Urothelium cell line (cell line): ENCODE results near the gene PPIL1.
"Not testable (repeated sequence)": the region's sequence is repeated elsewhere in the genome, so short reads cannot be mapped to it uniquely, and the experiment has no call there.

Source experiments
- DNase-seq: peaks from one replicate; pipeline ENCODE4 v3.0.0; 2011; ENCODE audit warnings: low spot score, mixed read lengths
- FAIRE-seq: peaks from 2 replicates; lab custom pipeline; 2011; peaks lifted over from hg19 to GRCh38; lab: Jason Lieb, UNC

PPIL1 gene

GRCh38 chr6:36818756-36819155 is 55.8 kb downstream of the PPIL1 start:
- no peak for DNase-seq
- no peak for FAIRE-seq

- no peak for FAIRE-seq
- DNase-seq = no peak
Measured at GRCh38 chr6:36817847-36818246, 56.8 kb downstream of the PPIL1 start.

GRCh38 chr6:36817176-36817817 is 57.3 kb downstream of the PPIL1 start:
- FAIRE-seq = no peak
- DNase-seq = no peak

GRCh38 chr6:36815962-36816735 is 58.5 kb downstream of the PPIL1 start:
- DNase-seq (no peak), FAIRE-seq (no peak)

GRCh38 chr6:36814249-36814648 is 60.4 kb downstream of the PPIL1 start:
- DNase-seq = no peak
- FAIRE-seq = no peak

GRCh38 chr6:36813526-36813925 is 61.1 kb downstream of the PPIL1 start:
- DNase-seq (no peak), FAIRE-seq (no peak)

DNA sequence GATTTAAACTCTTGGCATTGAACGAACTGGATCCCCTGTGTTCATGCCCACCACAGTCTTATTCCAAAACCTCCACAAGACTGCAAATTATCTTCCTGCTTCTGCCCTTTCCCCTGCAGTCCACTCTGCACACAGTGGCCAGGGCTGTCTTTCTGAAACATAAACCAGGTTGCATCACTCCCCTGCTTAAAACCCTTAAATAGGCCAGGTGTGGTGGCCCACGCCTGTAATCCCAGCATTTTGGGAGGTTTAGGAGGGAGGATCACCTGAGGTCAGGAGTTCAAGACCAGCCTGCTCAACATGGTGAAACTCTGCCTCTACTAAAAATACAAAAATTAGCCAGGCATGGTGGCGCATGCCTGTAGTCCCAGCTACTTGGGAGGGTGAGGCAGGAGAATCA is 61.6 kb downstream of the PPIL1 start:
- not testable (repeated sequence) for DNase-seq, FAIRE-seq

- no peak for DNase-seq
- FAIRE-seq = no peak
Measured at GRCh38 chr6:36809941-36810803, 64.4 kb downstream of the PPIL1 start.

- FAIRE-seq (no peak), DNase-seq (no peak)
Measured at GRCh38 chr6:36809156-36809555, 65.4 kb downstream of the PPIL1 start.

DNA sequence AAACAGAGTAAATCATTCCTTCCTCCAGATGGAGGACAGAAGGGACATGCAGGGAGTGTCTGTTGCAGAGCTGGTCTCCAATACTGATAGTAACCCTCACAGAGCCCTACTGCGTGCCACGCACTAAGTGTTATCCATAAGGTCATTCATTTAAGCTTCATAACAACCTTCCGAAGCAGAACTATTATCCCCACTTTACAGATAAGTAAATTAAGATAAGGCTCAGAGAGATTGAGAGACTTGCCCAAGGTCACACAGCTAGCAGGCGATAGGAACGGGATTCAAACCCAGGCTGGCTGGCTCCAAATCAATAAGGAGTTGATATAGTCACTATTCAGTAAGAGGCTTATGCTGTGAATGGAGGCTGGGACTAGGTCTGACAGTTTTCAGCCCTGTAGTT is 66.0 kb downstream of the PPIL1 start:
- DNase-seq = no peak
- FAIRE-seq = no peak

GRCh38 chr6:36807750-36808149 is 66.9 kb downstream of the PPIL1 start:
- FAIRE-seq (no peak), DNase-seq (no peak)

DNA sequence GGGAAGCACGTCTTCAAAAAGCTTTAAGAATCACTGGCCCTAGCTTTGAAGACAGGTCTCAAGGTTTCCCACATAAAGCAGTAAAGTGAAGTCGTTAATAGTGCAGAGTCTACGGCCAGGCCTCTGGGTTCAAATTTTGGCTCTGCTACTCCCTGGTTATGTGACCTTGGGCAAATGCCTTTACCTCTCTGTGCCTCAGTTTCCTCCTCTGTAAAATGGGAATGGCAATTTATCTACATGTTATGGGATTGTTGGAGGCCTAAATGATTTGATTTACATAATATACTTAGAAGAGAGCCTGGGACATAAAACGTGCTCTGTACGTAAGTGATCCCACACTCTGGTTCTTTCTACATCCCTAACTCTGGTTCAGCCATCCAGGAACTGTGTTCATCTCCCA is 67.5 kb downstream of the PPIL1 start:
- no peak for FAIRE-seq
- DNase-seq = no peak

GRCh38 chr6:36805917-36806316 is 68.7 kb downstream of the PPIL1 start:
- no peak for FAIRE-seq

DNA sequence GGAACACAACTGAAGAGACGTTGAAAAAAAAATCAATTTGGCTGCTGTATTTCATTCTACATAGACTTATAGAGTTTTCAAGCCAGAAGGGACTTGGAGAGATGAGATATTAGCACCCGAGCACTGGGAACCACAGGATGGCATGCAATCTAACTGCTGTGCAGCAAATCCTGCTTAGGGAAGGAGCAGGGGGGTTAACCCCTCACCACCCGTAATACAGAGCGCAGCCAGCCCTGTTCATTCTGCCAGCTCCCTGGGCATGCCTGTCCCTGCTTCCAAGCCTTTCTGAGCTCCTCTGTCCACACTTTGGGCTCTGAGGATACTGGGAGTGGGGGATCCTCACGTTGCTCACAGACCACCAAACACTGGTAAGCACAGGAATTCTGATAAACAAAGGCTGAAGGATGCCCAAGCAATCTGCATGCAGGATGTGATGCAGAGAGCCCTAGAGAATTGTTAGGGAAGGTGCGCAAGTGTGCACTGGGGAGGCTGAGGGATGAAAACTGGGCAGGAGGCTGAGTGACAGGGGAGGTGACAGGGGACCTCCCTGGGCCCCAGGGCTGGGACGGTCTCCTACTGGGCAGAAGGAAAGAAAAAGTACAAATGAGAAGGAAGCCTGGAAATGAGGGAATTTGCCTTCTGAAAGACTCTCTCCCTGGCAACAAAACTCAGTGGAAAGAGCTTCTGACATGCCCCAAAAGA is 69.4 kb downstream of the PPIL1 start:
- no peak for FAIRE-seq
- DNase-seq = no peak

More at GRCh38 chr6:36805917-36806316, 68.7 kb downstream of the PPIL1 start:
- no peak for DNase-seq
